ENCODE results near the gene ABHD17B. TPM values are rescaled to one million over a fixed set of nuclear protein-coding genes. Genes with fewer than 3 reads are reported as not detected.
A peak's percentile ranks its signal among the peaks of the same experiment; 100 is the strongest.

Gene ABHD17B
- total RNA-seq, 3 donors from 2014 or later, result 13.6 to 26.3 (median 23.3) TPM

GRCh38 chr9:71822935-71823334 is 88.1 kb downstream of the ABHD17B start:
- no peaks in the 10 kb centered on the region for H3K9me3 ChIP-seq
- intact Hi-C loops (cut with DNase I; ENCODE audit: low total_unique reads), result no loop called here

GRCh38 chr9:71822456-71822855 is 88.5 kb downstream of the ABHD17B start:
- no peak overlapping the region for H3K27ac ChIP-seq
- intact Hi-C loops (cut with DNase I; ENCODE audit: low total_unique reads), result no loop called here
- H3K36me3 ChIP-seq, result no peaks in the 10 kb centered on the region
- no peaks in the 10 kb centered on the region for H3K9me3 ChIP-seq
- no peak for TF ChIP-seq POLR2A (IDR thresholded peaks at IDR 0.05)
- TF ChIP-seq CTCF (IDR thresholded peaks at IDR 0.05), result no peak
- TF ChIP-seq POLR2AphosphoS5 (IDR thresholded peaks at IDR 0.05), result no peak
- no peaks in the 10 kb centered on the region for H3K27me3 ChIP-seq
- no peak for DNase-seq (ENCODE audit: low spot score in 2 of 2)
- no peaks in the 10 kb centered on the region for H3K4me1 ChIP-seq
- no peak overlapping the region for H3K4me3 ChIP-seq

More at GRCh38 chr9:71822935-71823334, 88.1 kb downstream of the ABHD17B start:
- Histone ChIP-seq H3K4me1 (no peaks in the 10 kb centered on the region), H3K27me3 (no peaks in the 10 kb centered on the region), H3K27ac (no peak overlapping the region), H3K36me3 (no peaks in the 10 kb centered on the region), H3K4me3 (no peak overlapping the region)
- TF ChIP-seq POLR2A (IDR thresholded peaks at IDR 0.05), result no peak
- no peak for TF ChIP-seq CTCF (IDR thresholded peaks at IDR 0.05)
- TF ChIP-seq POLR2AphosphoS5 (IDR thresholded peaks at IDR 0.05), result no peak
- no peak for DNase-seq (ENCODE audit: low spot score in 2 of 2)

GRCh38 chr9:71821405-71821804 is 89.6 kb downstream of the ABHD17B start:
- no peaks in the 10 kb centered on the region for H3K36me3 ChIP-seq
- intact Hi-C loops (cut with DNase I; ENCODE audit: low total_unique reads), result no loop called here
- H3K27ac ChIP-seq, result no peak overlapping the region
- DNase-seq (ENCODE audit: low spot score in 2 of 2), result no peak
- H3K27me3 ChIP-seq, result no peaks in the 10 kb centered on the region
- H3K9me3 ChIP-seq, result no peaks in the 10 kb centered on the region
- H3K4me3 ChIP-seq, result no peak overlapping the region
- TF ChIP-seq POLR2A (IDR thresholded peaks at IDR 0.05) (no peak), POLR2AphosphoS5 (IDR thresholded peaks at IDR 0.05) (no peak), CTCF (IDR thresholded peaks at IDR 0.05) (no peak)
- no peaks in the 10 kb centered on the region for H3K4me1 ChIP-seq

- TF ChIP-seq CTCF (IDR thresholded peaks at IDR 0.05), result no peak
- TF ChIP-seq POLR2A (IDR thresholded peaks at IDR 0.05), result no peak
- no peak for TF ChIP-seq POLR2AphosphoS5 (IDR thresholded peaks at IDR 0.05)
- H3K27ac ChIP-seq, result no peak overlapping the region
- H3K4me3 ChIP-seq, result no peak overlapping the region
- no peaks in the 10 kb centered on the region for H3K27me3 ChIP-seq
- no peaks in the 10 kb centered on the region for H3K9me3 ChIP-seq
- H3K4me1 ChIP-seq, result no peaks in the 10 kb centered on the region
- no peak for DNase-seq (ENCODE audit: low spot score in 2 of 2)
- intact Hi-C loops (cut with DNase I; ENCODE audit: low total_unique reads), result no loop called here
- no peaks in the 10 kb centered on the region for H3K36me3 ChIP-seq
Observed at GRCh38 chr9:71820403-71820921, 90.5 kb downstream of the ABHD17B start.

GRCh38 chr9:71819115-71819739 is 91.8 kb downstream of the ABHD17B start:
- no peak overlapping the region for H3K27ac ChIP-seq
- H3K36me3 ChIP-seq, result no peaks in the 10 kb centered on the region
- H3K27me3 ChIP-seq, result no peaks in the 10 kb centered on the region
- no peak overlapping the region for H3K4me3 ChIP-seq
- no peaks in the 10 kb centered on the region for H3K9me3 ChIP-seq
- TF ChIP-seq POLR2A (IDR thresholded peaks at IDR 0.05) (no peak), POLR2AphosphoS5 (IDR thresholded peaks at IDR 0.05) (no peak), CTCF (IDR thresholded peaks at IDR 0.05) (peak; percentile 58 to 67 (median 62))
- intact Hi-C loops (cut with DNase I; ENCODE audit: low total_unique reads), result no loop called here
- no peak for DNase-seq (ENCODE audit: low spot score in 2 of 2)
- H3K4me1 ChIP-seq, result no peaks in the 10 kb centered on the region

All from breast epithelium (tissue), 4 donors.